Astrocyte of the spinal cord (primary cell): ENCODE data around the gene ASB15.

Experiments used
- DNase-seq: peaks from one replicate; pipeline ENCODE4 v3.0.0; 2011; ENCODE audit warnings: low read depth, low spot score
- H3K4me3 ChIP-seq: 2 replicates; pipeline ENCODE4 v1.5.1; 2011; ENCODE audit warnings: low read depth, mild to moderate bottlenecking, low read length, moderate library complexity
- CTCF ChIP-seq: IDR thresholded peaks from 2 replicates; pipeline ENCODE4 v1.5.1; 2012; ENCODE audit warnings: low read depth, mild to moderate bottlenecking, low read length, inconsistent platforms
- in situ Hi-C: cut with HindIII; loops from 2 replicates; pipeline ENCODE4 v1.10.0; 2017; ENCODE audit warnings: low sequenced_read_pairs

Gene ASB15

GRCh38 chr7:123665157-123665556, 63.5 kb downstream of the ASB15 start:
- no peak for DNase-seq
- in situ Hi-C loops: no loop called here
- H3K4me3 ChIP-seq: no peak overlapping the region
- no peak for TF ChIP-seq CTCF

- H3K4me3 ChIP-seq: no peak overlapping the region
- no peak for TF ChIP-seq CTCF
- no peak for DNase-seq
- in situ Hi-C loops: no loop called here
These were observed 64.3 kb downstream of the ASB15 start for GRCh38 chr7:123665896-123666295.

- no peak for TF ChIP-seq CTCF
- in situ Hi-C loops: no loop called here
- H3K4me3 ChIP-seq: no peak overlapping the region
- no peak for DNase-seq
These were observed 64.9 kb downstream of the ASB15 start for GRCh38 chr7:123666492-123666891.

- TF ChIP-seq CTCF: no peak
- H3K4me3 ChIP-seq: no peak overlapping the region
- no peak for DNase-seq
- in situ Hi-C loops: no loop called here
These were observed 67.9 kb downstream of the ASB15 start for GRCh38 chr7:123669485-123669884.

- no peak overlapping the region for H3K4me3 ChIP-seq
- DNase-seq: no peak
- no peak for TF ChIP-seq CTCF
- in situ Hi-C loops: no loop called here
These were observed 71.6 kb downstream of the ASB15 start for GRCh38 chr7:123673137-123673732.

GRCh38 chr7:123673752-123674398, 72.3 kb downstream of the ASB15 start:
- no peak overlapping the region for H3K4me3 ChIP-seq
- in situ Hi-C loops: no loop called here
- TF ChIP-seq CTCF: no peak
- DNase-seq: no peak
